K562 (cell line): Measurements from ENCODE around the gene BLOC1S4. TPM values are rescaled to one million over a fixed set of nuclear protein-coding genes. Genes with fewer than 3 reads are reported as not detected.

ENCODE experiments used
- ATAC-seq: fragments of 200-7000 bp; cut with Tn5 transposase; 3 replicates; pipeline ENCODE4 v1.9.1; 2020; ENCODE audit warnings: moderate library complexity
- BruUV-seq: library from RNA; stranded (reverse); fragments of 400-500 nt; replicated peaks from 2 replicates; lab custom pipeline; 2021; lab: Mats Ljungman, UMichigan
- CTCF ChIA-PET: fragments of 300-600 bp; formaldehyde crosslinking; extraction: SDS; loops from one replicate; lab custom pipeline; 2021; ENCODE audit warnings: low intra/inter-chr PET ratio; lab: Yijun Ruan, JAX
- POLR2A ChIA-PET: fragments of 300-600, 350-650 bp; sonication (Branson Sonifier 250); formaldehyde crosslinking; extraction: SDS; loops from one replicate; lab custom pipeline; 2021; ENCODE audit warnings: antibody characterized with exemption, inconsistent platforms; lab: Yijun Ruan, JAX
- DNase-seq, 4 experiments: peaks; one replicate each; pipeline versions ENCODE4 v3.0.0 to v3.0.0-alpha.2; 2011 to 2018; ENCODE audit warnings: low spot score in 3 of 4, mixed read lengths in 3 of 4; ENCODE audit errors: extremely low read depth in 1 of 4
- FAIRE-seq: peaks from 2 replicates; lab custom pipeline; 2011; peaks lifted over from hg19 to GRCh38; lab: Jason Lieb, UNC
- H2AFZ ChIP-seq: 2 replicates; pipeline ENCODE4 v1.6.0; 2011; ENCODE audit warnings: low read depth, low read length, control low read depth, inconsistent platforms
- H3K27ac ChIP-seq: fragments of 200-600 bp; 3 replicates; pipeline ENCODE4 v1.8.0; 2011; ENCODE audit warnings: low read depth, mild to moderate bottlenecking, control low read depth, inconsistent platforms, low read length, moderate library complexity, mixed read lengths; ENCODE audit errors: extremely low read depth
- H3K27me3 ChIP-seq, 2 experiments: fragments of 300-600 bp in 1 of 2; 2 replicates in 1 of 2; 3 replicates in 1 of 2; pipeline versions ENCODE4 v1.6.0 to v1.8.0; 2011; ENCODE audit warnings: inconsistent platforms in 2 of 2, low read length in 2 of 2, mild to moderate bottlenecking in 1 of 2, mixed read lengths in 1 of 2, moderate library complexity in 1 of 2; ENCODE audit not compliant: control insufficient read depth in 2 of 2, insufficient read depth in 2 of 2
- H3K36me3 ChIP-seq: fragments of 300-600 bp; 3 replicates; pipeline ENCODE4 v1.8.0; 2011; ENCODE audit warnings: mild to moderate bottlenecking, low read length, inconsistent platforms; ENCODE audit not compliant: control insufficient read depth, insufficient read depth
- H3K4me1 ChIP-seq, 2 experiments: fragments of 200-600 bp in 1 of 2; replicated peaks in 1 of 2; 2 replicates in 1 of 2; 3 replicates in 1 of 2; pipeline versions ENCODE4 v1.5.1 to v1.8.0; 2011; ENCODE audit warnings: inconsistent platforms in 2 of 2, low read length in 2 of 2, mild to moderate bottlenecking in 1 of 2, mixed read lengths in 1 of 2, moderate library complexity in 1 of 2; ENCODE audit not compliant: control insufficient read depth in 2 of 2, insufficient read depth in 2 of 2
- H3K4me2 ChIP-seq: 2 replicates; pipeline ENCODE4 v1.6.1; 2011; ENCODE audit warnings: low read length, control low read depth, inconsistent platforms, mixed read lengths; ENCODE audit not compliant: insufficient read depth
- H3K4me3 ChIP-seq: fragments of 200-600 bp; sonication (generic), shearing (Covaris generic); 2 replicates; pipeline ENCODE4 v1.5.1; 2016; ENCODE audit warnings: control low read depth, inconsistent platforms
- H3K79me2 ChIP-seq: fragments of 200-600 bp; 3 replicates; pipeline ENCODE4 v1.8.0; 2011; ENCODE audit warnings: low read length, inconsistent platforms; ENCODE audit not compliant: control insufficient read depth, insufficient read depth
- H3K9ac ChIP-seq, 2 experiments: 2 replicates each; pipeline versions ENCODE4 v1.6.0 to v1.6.1; 2011; ENCODE audit warnings: low read depth in 2 of 2, low read length in 2 of 2, control low read depth in 1 of 2, inconsistent platforms in 1 of 2, mild to moderate bottlenecking in 1 of 2, mixed read lengths in 1 of 2; ENCODE audit not compliant: insufficient read depth in 1 of 2
- H3K9me1 ChIP-seq: one replicate; pipeline ENCODE4 v1.6.0; 2011; ENCODE audit warnings: inconsistent platforms, mild to moderate bottlenecking, low read length, moderate library complexity; ENCODE audit not compliant: control insufficient read depth, insufficient read depth
- H3K9me3 ChIP-seq: replicated peaks from 2 replicates; pipeline ENCODE4 v1.5.1; 2011; ENCODE audit warnings: low read depth, low read length, inconsistent platforms; ENCODE audit not compliant: control insufficient read depth, insufficient read depth
- H4K20me1 ChIP-seq: replicated peaks from 2 replicates; pipeline ENCODE4 v1.6.1; 2011; ENCODE audit warnings: low read length, inconsistent platforms, mixed read lengths; ENCODE audit not compliant: control insufficient read depth, insufficient read depth
- E2F8 ChIP-seq: fragments of 450-650 bp; IDR thresholded peaks from 2 replicates; pipeline ENCODE4 v1.7.1; 2018; ENCODE audit warnings: mild to moderate bottlenecking, low read depth; ENCODE audit not compliant: partially characterized antibody
- ETS1 ChIP-seq: conservative IDR thresholded peaks from 2 replicates; pipeline ENCODE4 v1.6.1; 2011; ENCODE audit warnings: low read depth, mild to moderate bottlenecking, low read length; ENCODE audit not compliant: control insufficient read depth
- EZH2 ChIP-seq: IDR thresholded peaks from 2 replicates; pipeline ENCODE4 v1.6.1; 2012; ENCODE audit warnings: low read depth, mild to moderate bottlenecking, inconsistent platforms, low read length, borderline replicate concordance
- FOXK2 ChIP-seq, 2 experiments: fragments of 450-650 bp; IDR thresholded peaks in 1 of 2; conservative IDR thresholded peaks in 1 of 2; 2 replicates each; pipeline ENCODE4 v1.6.1; 2016; ENCODE audit warnings: low read depth in 2 of 2, mild to moderate bottlenecking in 1 of 2
- GTF2F1 ChIP-seq: IDR thresholded peaks from 2 replicates; pipeline ENCODE4 v1.6.1; 2011; ENCODE audit warnings: low read depth, low read length, improper control_type of control experiment
- HSF4 ChIP-seq: fragments of 250-450 bp; sonication (Bioruptor Pico); IDR thresholded peaks from 2 replicates; pipeline ENCODE4 v2.1.2; 2022; ENCODE audit warnings: mild to moderate bottlenecking, moderate library complexity, borderline replicate concordance
- JUN ChIP-seq, 2 experiments: sonication (generic) in 1 of 2; formaldehyde crosslinking in 1 of 2; IDR thresholded peaks; 2 replicates each; pipeline versions ENCODE4 v1.6.1 to v1.8.0; 2012 to 2022; ENCODE audit warnings: borderline replicate concordance in 2 of 2, mild to moderate bottlenecking in 2 of 2, improper control_type of control experiment in 1 of 2, low read depth in 1 of 2, low read length in 1 of 2, missing genetic modification reagents in 1 of 2
- NEUROD1 ChIP-seq: fragments of 150-350 bp; IDR thresholded peaks from 2 replicates; pipeline ENCODE4 v1.6.1; 2014; ENCODE audit warnings: borderline replicate concordance, low read length, low read depth; ENCODE audit not compliant: partially characterized antibody
- PHB ChIP-seq: fragments of 250-450 bp; sonication (Bioruptor Pico); IDR thresholded peaks from 2 replicates; pipeline ENCODE4 v1.5.0; 2021
- RBM22 ChIP-seq: fragments of 200-400 bp; formaldehyde crosslinking; IDR thresholded peaks from 2 replicates; pipeline ENCODE4 v1.6.1; 2018; ENCODE audit warnings: low read length, low read depth; ENCODE audit not compliant: poor library complexity, severe bottlenecking
- SIN3A ChIP-seq, 2 experiments: fragments of 150-350 bp in 1 of 2; IDR thresholded peaks; 2 replicates each; pipeline ENCODE4 v1.6.1; 2011 to 2016; ENCODE audit warnings: borderline replicate concordance in 2 of 2, low read depth in 2 of 2, low read length in 2 of 2, mild to moderate bottlenecking in 2 of 2, moderate library complexity in 2 of 2; ENCODE audit not compliant: control insufficient read depth in 1 of 2
- ZBTB17 ChIP-seq: fragments of 450-650 bp; formaldehyde crosslinking; IDR thresholded peaks from 2 replicates; pipeline ENCODE4 v1.4.0; 2020; ENCODE audit warnings: mild to moderate bottlenecking
- ZNF311 ChIP-seq: fragments of 250-450 bp; sonication (Bioruptor Pico); IDR thresholded peaks from 2 replicates; pipeline ENCODE4 v1.4.0; 2020; ENCODE audit warnings: mild to moderate bottlenecking, moderate library complexity
- WGBS: fragments of 100-300 bp; shearing (Covaris generic); methylation state at CpG from one replicate; pipeline ENCODE4 v1.1.6; 2016; ENCODE audit warnings: low coverage, mixed read lengths; ENCODE audit not compliant: insufficient coverage; ENCODE audit errors: missing lambda C conversion rate; 5-methylcytosine and 5-hydroxymethylcytosine counted together
- in situ Hi-C: fragments of 300-500 bp; cut with MboI; formaldehyde crosslinking; loops from 4 replicates; pipeline ENCODE4 v1.15.0; 2018; ENCODE audit warnings: inconsistent platforms, mixed read lengths
- intact Hi-C: fragments of 100-400 bp; cut with micrococcal nuclease; formaldehyde crosslinking; loops from 2 replicates; pipeline ENCODE4 v1.14.2; 2022
- polyA plus RNA-seq, 8 experiments: library from polyadenylated mRNA; depleted of rRNA in 4 of 8; stranded (reverse) in 5 of 8; unstranded in 3 of 8; fragments of >200 nt; fragmentation: Nextera tagmentation in 2 of 8; fragmentation: Illumina TruSeq in 1 of 8; extraction: Ambion mirVana in 2 of 8; extraction: Trizol in 1 of 8; gene quantifications; 2 replicates each; pipeline versions ENCODE4 v1.2.1 to v1.2.3, GENCODE V29; 2011 to 2014; ENCODE audit warnings: inconsistent platforms in 1 of 8, missing spikeins in 1 of 8
- total RNA-seq, 7 experiments: library from RNA; depleted of rRNA in 6 of 7; stranded (reverse); fragments of >200 nt in 6 of 7; fragmentation: Illumina TruSeq in 2 of 7; extraction: Trizol in 2 of 7; gene quantifications; 2 replicates each; pipeline versions ENCODE4 v1.2.1 to v1.2.3, GENCODE V29; 2011 to 2021; ENCODE audit warnings: low replicate concordance in 1 of 7
- TF ChIP-seq, protein P1 (sequence below): fragments of 250-450 bp; sonication (Bioruptor Pico); IDR thresholded peaks from 2 replicates; pipeline ENCODE4 v1.4.0; 2020; ENCODE audit warnings: mild to moderate bottlenecking, moderate library complexity

BLOC1S4 gene
- total and polyA plus RNA-seq, 9 of the 15 experiments (the other 6 are each of a cell fraction or from before 2014, with no cell fraction given) = 3.1 to 31.6 (median 11.2) TPM

- 20% methylated on average over 2 of the region's 2 CpGs for WGBS
- no peaks in the 10 kb centered on the region for H3K27me3 ChIP-seq
- ChIA-PET CTCF (no interaction called here), POLR2A (no interaction called here)
- no peak overlapping the region for H3K27ac ChIP-seq
- in situ Hi-C loops = no loop called here
- peak overlapping the region; percentile 67 for H2AFZ ChIP-seq
- no TSS peak for BruUV-seq
- peaks cover 0 to 19% of the 10 kb centered on the region in 2 experiments; a peak in 3 of 5 replicates for H3K4me1 ChIP-seq
- H3K79me2 ChIP-seq = no peaks in the 10 kb centered on the region
- no peaks in the 10 kb centered on the region for H3K36me3 ChIP-seq
- FAIRE-seq (no peak), ATAC-seq (no peak), DNase-seq (no peak)
- H3K4me2 ChIP-seq = no peak overlapping the region
- no peak overlapping the region for H3K4me3 ChIP-seq
- H3K9ac ChIP-seq = no peak overlapping the region
- H3K9me3 ChIP-seq = peaks cover 7% of the 10 kb centered on the region; the same call in 1 of the 2 replicates
- no peaks in the 10 kb centered on the region for H4K20me1 ChIP-seq
- intact Hi-C loops = no loop called here
- no peaks in the 10 kb centered on the region for H3K9me1 ChIP-seq
- TF ChIP-seq HSF4 (CRISPR knock-in tag) = no peak
- TF ChIP-seq ETS1 = no peak
- TF ChIP-seq PHB (CRISPR knock-in tag) = no peak
- TF ChIP-seq ZBTB17 (CRISPR knock-in tag) = no peak
- TF ChIP-seq EZH2 = no peak
- no peak for TF ChIP-seq FOXK2 (conservative IDR thresholded peaks at IDR 0.05 in 1 of 2, IDR thresholded peaks at IDR 0.05 in 1 of 2; ENCODE audit: low read depth in 2 of 2)
- TF ChIP-seq ZNF311 = no peak
- TF ChIP-seq E2F8 = no peak
- no peak for TF ChIP-seq RBM22
- TF ChIP-seq, protein P1, sequence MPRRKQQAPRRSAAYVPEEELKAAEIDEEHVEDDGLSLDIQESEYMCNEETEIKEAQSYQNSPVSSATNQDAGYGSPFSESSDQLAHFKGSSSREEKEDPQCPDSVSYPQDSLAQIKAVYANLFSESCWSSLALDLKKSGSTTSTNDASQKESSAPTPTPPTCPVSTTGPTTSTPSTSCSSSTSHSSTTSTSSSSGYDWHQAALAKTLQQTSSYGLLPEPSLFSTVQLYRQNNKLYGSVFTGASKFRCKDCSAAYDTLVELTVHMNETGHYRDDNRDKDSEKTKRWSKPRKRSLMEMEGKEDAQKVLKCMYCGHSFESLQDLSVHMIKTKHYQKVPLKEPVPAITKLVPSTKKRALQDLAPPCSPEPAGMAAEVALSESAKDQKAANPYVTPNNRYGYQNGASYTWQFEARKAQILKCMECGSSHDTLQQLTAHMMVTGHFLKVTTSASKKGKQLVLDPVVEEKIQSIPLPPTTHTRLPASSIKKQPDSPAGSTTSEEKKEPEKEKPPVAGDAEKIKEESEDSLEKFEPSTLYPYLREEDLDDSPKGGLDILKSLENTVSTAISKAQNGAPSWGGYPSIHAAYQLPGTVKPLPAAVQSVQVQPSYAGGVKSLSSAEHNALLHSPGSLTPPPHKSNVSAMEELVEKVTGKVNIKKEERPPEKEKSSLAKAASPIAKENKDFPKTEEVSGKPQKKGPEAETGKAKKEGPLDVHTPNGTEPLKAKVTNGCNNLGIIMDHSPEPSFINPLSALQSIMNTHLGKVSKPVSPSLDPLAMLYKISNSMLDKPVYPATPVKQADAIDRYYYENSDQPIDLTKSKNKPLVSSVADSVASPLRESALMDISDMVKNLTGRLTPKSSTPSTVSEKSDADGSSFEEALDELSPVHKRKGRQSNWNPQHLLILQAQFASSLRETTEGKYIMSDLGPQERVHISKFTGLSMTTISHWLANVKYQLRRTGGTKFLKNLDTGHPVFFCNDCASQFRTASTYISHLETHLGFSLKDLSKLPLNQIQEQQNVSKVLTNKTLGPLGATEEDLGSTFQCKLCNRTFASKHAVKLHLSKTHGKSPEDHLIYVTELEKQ = no peak
- no peak for TF ChIP-seq SIN3A (IDR thresholded peaks at IDR 0.05; ENCODE audit: borderline replicate concordance in 2 of 2, control insufficient read depth in 1 of 2, low read depth in 2 of 2, low read length in 2 of 2)
- no peak for TF ChIP-seq GTF2F1
- no peak for TF ChIP-seq JUN (IDR thresholded peaks at IDR 0.05; ENCODE audit: borderline replicate concordance, low read depth, low read length)
- no peak for TF ChIP-seq JUN (CRISPR knock-in tag; IDR thresholded peaks at IDR 0.05; ENCODE audit: borderline replicate concordance)
- TF ChIP-seq NEUROD1 = no peak
Measured at GRCh38 chr4:6742507-6742906, 26.5 kb downstream of the BLOC1S4 start.
